A673 (cell line): ENCODE measurements around the gene ASB6. TPM values are rescaled to one million over a fixed set of nuclear protein-coding genes. Genes with fewer than 3 reads are reported as not detected.

ENCODE experiments used
- BruUV-seq: library from RNA; stranded (reverse); fragments of 400-500 nt; replicated peaks from 2 replicates; lab custom pipeline; 2021; lab: Mats Ljungman, UMichigan
- CTCF ChIA-PET: fragments of 300-600 bp; sonication (Branson Sonifier 250); formaldehyde crosslinking; loops from one replicate; lab custom pipeline; 2022; ENCODE audit warnings: antibody characterized with exemption; lab: Charles Lee
- POLR2A ChIA-PET: fragments of 300-600 bp; sonication (Branson Sonifier 250); formaldehyde crosslinking; loops from one replicate; lab custom pipeline; 2022; ENCODE audit warnings: antibody characterized with exemption; ENCODE audit not compliant: low non-redundant PET; lab: Charles Lee
- DNase-seq: peaks from one replicate; pipeline ENCODE4 v3.0.0-alpha.2; 2015; ENCODE audit warnings: low spot score
- H3K27ac ChIP-seq: fragments of 200-600 bp; sonication (generic); 2 replicates; pipeline ENCODE4 v1.5.1; 2016; ENCODE audit warnings: mixed run types, low read depth, mild to moderate bottlenecking, mixed read lengths, antibody characterized with exemption, low read length; ENCODE audit not compliant: poor library complexity, severe bottlenecking
- H3K27me3 ChIP-seq: fragments of 200-600 bp; sonication (generic); replicated peaks from 2 replicates; pipeline ENCODE4 v1.6.1; 2017; ENCODE audit warnings: mixed run types, low read depth, mild to moderate bottlenecking, mixed read lengths, antibody characterized with exemption, low read length; ENCODE audit not compliant: insufficient read depth, poor library complexity
- H3K36me3 ChIP-seq: fragments of 200-600 bp; sonication (generic); 2 replicates; pipeline ENCODE4 v1.6.1; 2016; ENCODE audit warnings: mixed run types, mild to moderate bottlenecking, mixed read lengths, antibody characterized with exemption, low read length; ENCODE audit not compliant: insufficient read depth, poor library complexity, severe bottlenecking
- H3K4me1 ChIP-seq: fragments of 200-600 bp; sonication (generic); 2 replicates; pipeline ENCODE4 v1.6.1; 2017; ENCODE audit warnings: mixed run types, mild to moderate bottlenecking, mixed read lengths, antibody characterized with exemption, low read length; ENCODE audit not compliant: insufficient read depth, poor library complexity, severe bottlenecking
- H3K4me3 ChIP-seq: fragments of 200-600 bp; sonication (generic); 2 replicates; pipeline ENCODE4 v1.5.1; 2016; ENCODE audit warnings: low read depth, mixed run types, mild to moderate bottlenecking, mixed read lengths, low read length; ENCODE audit not compliant: poor library complexity, severe bottlenecking
- H3K9me3 ChIP-seq: fragments of 200-600 bp; sonication (generic); 2 replicates; pipeline ENCODE4 v1.6.1; 2016; ENCODE audit warnings: mixed run types, low read depth, mild to moderate bottlenecking, mixed read lengths, antibody characterized with exemption, low read length; ENCODE audit not compliant: poor library complexity, severe bottlenecking
- CTCF ChIP-seq: fragments of 300-800, 200-600 bp; sonication (generic); conservative IDR thresholded peaks from 2 replicates; pipeline ENCODE4 v1.5.1; 2017; ENCODE audit warnings: low read depth, mild to moderate bottlenecking, antibody characterized with exemption, low read length, moderate library complexity, mixed read lengths
- EZH2 ChIP-seq: fragments of 200-600 bp; sonication (generic); IDR thresholded peaks from 2 replicates; pipeline ENCODE4 v1.6.1; 2017; ENCODE audit warnings: borderline replicate concordance, low read depth, mild to moderate bottlenecking, mixed read lengths, antibody characterized with exemption, low read length; ENCODE audit not compliant: poor library complexity, severe bottlenecking
- intact Hi-C: fragments of 100-400 bp; cut with micrococcal nuclease; formaldehyde crosslinking; loops from one replicate; pipeline ENCODE4 v1.10.0; 2022; ENCODE audit not compliant: unreplicated experiment
- total RNA-seq: library from RNA; stranded (reverse); gene quantifications from 2 replicates; pipeline ENCODE4 v1.2.3, GENCODE V29; 2021

The ASB6 gene
- total RNA-seq, 1 experiment from 2014 or later = 36.5 TPM

- ChIA-PET POLR2A (no interaction called here), CTCF (interaction anchor here (0.5 kb wide), 1 partner anchor 540 kb away, joined by 3 read pairs; no protein-coding TSS in a partner anchor)
- no TSS peak for BruUV-seq
- intact Hi-C loops = no loop called here
- TF ChIP-seq CTCF (no peak), EZH2 (no peak)
- Histone ChIP-seq H3K4me1 (no peaks in the 10 kb centered on the region), H3K36me3 (no peaks in the 10 kb centered on the region), H3K4me3 (no peak overlapping the region), H3K27ac (no peak overlapping the region), H3K9me3 (no peaks in the 10 kb centered on the region), H3K27me3 (no peaks in the 10 kb centered on the region)
- DNase-seq = no peak
Observed at GRCh38 chr9:129678844-129679243, 36.9 kb upstream of the ASB6 start.

DNA sequence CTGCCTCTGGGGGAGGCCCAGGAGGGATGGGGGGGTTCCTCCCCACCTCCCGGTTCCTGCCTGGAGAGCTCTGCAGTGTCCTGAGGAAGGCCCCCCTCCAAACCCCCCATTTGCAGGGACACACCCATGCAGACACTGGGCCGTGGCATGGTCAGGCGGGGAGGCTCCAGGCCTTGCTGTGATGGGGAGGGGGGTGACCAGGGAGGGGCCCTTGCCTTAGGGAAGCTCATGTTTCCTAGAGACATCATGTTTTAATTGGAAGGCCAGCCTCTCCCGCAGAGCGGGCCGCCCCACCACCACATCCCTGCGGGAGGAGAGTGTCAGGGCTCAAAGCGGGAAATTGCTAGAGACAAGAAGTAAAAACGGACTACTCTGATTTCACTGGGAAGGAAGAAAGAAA lies 35.5 kb upstream of the ASB6 start:
- no peak for DNase-seq
- ChIA-PET CTCF (interaction anchor here (0.7 kb wide), 1 partner anchor 113 kb away, joined by 5 read pairs; no protein-coding TSS in a partner anchor), POLR2A (interaction anchor here (0.5 kb wide), 1 partner anchor 37 kb away, joined by 3 read pairs; no protein-coding TSS in a partner anchor)
- Histone ChIP-seq H3K9me3 (no peaks in the 10 kb centered on the region), H3K27ac (no peak overlapping the region), H3K36me3 (no peaks in the 10 kb centered on the region), H3K4me1 (no peaks in the 10 kb centered on the region), H3K27me3 (no peaks in the 10 kb centered on the region), H3K4me3 (no peak overlapping the region)
- BruUV-seq = no TSS peak
- intact Hi-C loops = no loop called here
- no peak for TF ChIP-seq CTCF
- TF ChIP-seq EZH2 = no peak

- Histone ChIP-seq H3K4me1 (no peaks in the 10 kb centered on the region), H3K36me3 (no peaks in the 10 kb centered on the region), H3K27ac (no peak overlapping the region), H3K9me3 (no peaks in the 10 kb centered on the region), H3K27me3 (no peaks in the 10 kb centered on the region), H3K4me3 (no peak overlapping the region)
- DNase-seq = no peak
- BruUV-seq = no TSS peak
- ChIA-PET POLR2A (no interaction called here), CTCF (no interaction called here)
- intact Hi-C loops = no loop called here
- TF ChIP-seq EZH2 (no peak), CTCF (no peak)
Observed at GRCh38 chr9:129676975-129677374, 35.0 kb upstream of the ASB6 start.
